Activated naive CD8-positive, alpha-beta T cell (primary cell): ENCODE results near the gene MAPK9.
"Not testable (repeated sequence)": the region's sequence is repeated elsewhere in the genome, so short reads cannot be mapped to it uniquely, and the experiment has no call there.

Source experiments
- H3K27ac Mint-ChIP-seq: one replicate; pipeline ENCODE4 v1.8.0; 2021; ENCODE audit warnings: mixed read lengths
- H3K27me3 Mint-ChIP-seq: one replicate; pipeline ENCODE4 v1.8.0; 2021; ENCODE audit warnings: mixed read lengths
- H3K36me3 Mint-ChIP-seq: one replicate; pipeline ENCODE4 v1.8.0; 2021; ENCODE audit warnings: mixed read lengths
- H3K4me1 Mint-ChIP-seq: one replicate; pipeline ENCODE4 v1.8.0; 2021; ENCODE audit warnings: low read depth, mixed read lengths
- H3K4me3 Mint-ChIP-seq: one replicate; pipeline ENCODE4 v1.8.0; 2021; ENCODE audit warnings: mild to moderate bottlenecking, mixed read lengths
- H3K9me3 Mint-ChIP-seq: one replicate; pipeline ENCODE4 v1.8.0; 2021; ENCODE audit warnings: low read depth, mixed read lengths

The MAPK9 gene

GRCh38 chr5:180306796-180307195 lies 14.9 kb upstream of the MAPK9 start:
- Mint-ChIP-seq H3K4me1 (no peaks in the 10 kb centered on the region), H3K27ac (no peak overlapping the region), H3K27me3 (no peaks in the 10 kb centered on the region), H3K4me3 (no peak overlapping the region), H3K9me3 (no peaks in the 10 kb centered on the region), H3K36me3 (no peaks in the 10 kb centered on the region)

GRCh38 chr5:180305481-180305880 lies 13.6 kb upstream of the MAPK9 start:
- Mint-ChIP-seq H3K36me3 (no peaks in the 10 kb centered on the region), H3K27ac (no peak overlapping the region), H3K9me3 (no peaks in the 10 kb centered on the region), H3K27me3 (no peaks in the 10 kb centered on the region), H3K4me1 (no peaks in the 10 kb centered on the region), H3K4me3 (no peak overlapping the region)

GRCh38 chr5:180304431-180305375 lies 12.8 kb upstream of the MAPK9 start:
- no peak overlapping the region for H3K4me3 Mint-ChIP-seq
- no peaks in the 10 kb centered on the region for H3K9me3 Mint-ChIP-seq
- H3K27me3 Mint-ChIP-seq: no peaks in the 10 kb centered on the region
- H3K4me1 Mint-ChIP-seq: no peaks in the 10 kb centered on the region
- no peak overlapping the region for H3K27ac Mint-ChIP-seq
- H3K36me3 Mint-ChIP-seq: no peaks in the 10 kb centered on the region

- H3K4me1 Mint-ChIP-seq: no peaks in the 10 kb centered on the region
- no peaks in the 10 kb centered on the region for H3K27me3 Mint-ChIP-seq
- no peak overlapping the region for H3K27ac Mint-ChIP-seq
- H3K36me3 Mint-ChIP-seq: no peaks in the 10 kb centered on the region
- H3K4me3 Mint-ChIP-seq: no peak overlapping the region
- H3K9me3 Mint-ChIP-seq: no peaks in the 10 kb centered on the region
These were observed 12.1 kb upstream of the MAPK9 start for GRCh38 chr5:180304016-180304292.

- H3K9me3 Mint-ChIP-seq: no peaks in the 10 kb centered on the region
These were observed 11.5 kb upstream of the MAPK9 start for GRCh38 chr5:180303226-180304015.

GRCh38 chr5:180302256-180302655 lies 10.4 kb upstream of the MAPK9 start:
- no peak overlapping the region for H3K4me3 Mint-ChIP-seq
- no peaks in the 10 kb centered on the region for H3K36me3 Mint-ChIP-seq
- peaks cover 3% of the 10 kb centered on the region for H3K4me1 Mint-ChIP-seq
- no peaks in the 10 kb centered on the region for H3K27me3 Mint-ChIP-seq
- no peaks in the 10 kb centered on the region for H3K9me3 Mint-ChIP-seq
- no peak overlapping the region for H3K27ac Mint-ChIP-seq

More at GRCh38 chr5:180303226-180304015, 11.5 kb upstream of the MAPK9 start:
- H3K27ac Mint-ChIP-seq: no peak overlapping the region
- no peaks in the 10 kb centered on the region for H3K4me1 Mint-ChIP-seq
- H3K27me3 Mint-ChIP-seq: no peaks in the 10 kb centered on the region
- H3K4me3 Mint-ChIP-seq: no peak overlapping the region
- no peaks in the 10 kb centered on the region for H3K36me3 Mint-ChIP-seq

GRCh38 chr5:180301253-180301652 lies 9.4 kb upstream of the MAPK9 start:
- Mint-ChIP-seq H3K27ac (no peak overlapping the region), H3K9me3 (no peaks in the 10 kb centered on the region)

GRCh38 chr5:180299526-180299925 lies 7.6 kb upstream of the MAPK9 start:
- H3K36me3 Mint-ChIP-seq: no peaks in the 10 kb centered on the region
- no peak overlapping the region for H3K4me3 Mint-ChIP-seq
- H3K9me3 Mint-ChIP-seq: no peaks in the 10 kb centered on the region
- H3K27me3 Mint-ChIP-seq: no peaks in the 10 kb centered on the region
- peaks cover 10% of the 10 kb centered on the region for H3K4me1 Mint-ChIP-seq
- H3K27ac Mint-ChIP-seq: no peak overlapping the region

More at GRCh38 chr5:180301253-180301652, 9.4 kb upstream of the MAPK9 start:
- Mint-ChIP-seq H3K4me1 (peaks cover 4% of the 10 kb centered on the region), H3K27me3 (no peaks in the 10 kb centered on the region), H3K4me3 (no peak overlapping the region), H3K36me3 (no peaks in the 10 kb centered on the region)

- not testable (repeated sequence) for H3K4me3 Mint-ChIP-seq, H3K27ac Mint-ChIP-seq, H3K36me3 Mint-ChIP-seq, H3K9me3 Mint-ChIP-seq, H3K27me3 Mint-ChIP-seq
- peaks cover 13% of the 10 kb centered on the region for H3K4me1 Mint-ChIP-seq
These were observed 7.1 kb upstream of the MAPK9 start for GRCh38 chr5:180299014-180299413.

- H3K4me1 Mint-ChIP-seq: peaks cover 22% of the 10 kb centered on the region
- no peaks in the 10 kb centered on the region for H3K27me3 Mint-ChIP-seq
- H3K27ac Mint-ChIP-seq: no peak overlapping the region
- H3K36me3 Mint-ChIP-seq: no peaks in the 10 kb centered on the region
- no peak overlapping the region for H3K4me3 Mint-ChIP-seq
- H3K9me3 Mint-ChIP-seq: no peaks in the 10 kb centered on the region
These were observed 5.9 kb upstream of the MAPK9 start for GRCh38 chr5:180297587-180298282.

- H3K36me3 Mint-ChIP-seq: no peaks in the 10 kb centered on the region
- H3K27me3 Mint-ChIP-seq: no peaks in the 10 kb centered on the region
- no peak overlapping the region for H3K4me3 Mint-ChIP-seq
- H3K4me1 Mint-ChIP-seq: peaks cover 25% of the 10 kb centered on the region
- H3K27ac Mint-ChIP-seq: no peak overlapping the region
- H3K9me3 Mint-ChIP-seq: no peaks in the 10 kb centered on the region
These were observed 4.9 kb upstream of the MAPK9 start for GRCh38 chr5:180296771-180297170.

- H3K4me3 Mint-ChIP-seq: no peak overlapping the region
- no peaks in the 10 kb centered on the region for H3K9me3 Mint-ChIP-seq
- H3K27ac Mint-ChIP-seq: no peak overlapping the region
- H3K36me3 Mint-ChIP-seq: no peaks in the 10 kb centered on the region
- H3K27me3 Mint-ChIP-seq: no peaks in the 10 kb centered on the region
- peaks cover 35% of the 10 kb centered on the region for H3K4me1 Mint-ChIP-seq
These were observed 3.2 kb upstream of the MAPK9 start for GRCh38 chr5:180294913-180295555.

GRCh38 chr5:180294411-180294810 lies 2.5 kb upstream of the MAPK9 start:
- no peaks in the 10 kb centered on the region for H3K27me3 Mint-ChIP-seq
- H3K4me1 Mint-ChIP-seq: peaks cover 42% of the 10 kb centered on the region
- no peaks in the 10 kb centered on the region for H3K36me3 Mint-ChIP-seq
- no peak overlapping the region for H3K4me3 Mint-ChIP-seq
- H3K9me3 Mint-ChIP-seq: no peaks in the 10 kb centered on the region
- no peak overlapping the region for H3K27ac Mint-ChIP-seq

- Mint-ChIP-seq H3K27ac (peak overlapping the region; percentile 88), H3K36me3 (peaks cover 6% of the 10 kb centered on the region), H3K9me3 (no peaks in the 10 kb centered on the region), H3K27me3 (no peaks in the 10 kb centered on the region), H3K4me1 (peaks cover 49% of the 10 kb centered on the region), H3K4me3 (peak overlapping the region; percentile 94)
These were observed 496 bp downstream of the MAPK9 start for GRCh38 chr5:180291234-180291940.
